RPMI7951 (cell line): ENCODE measurements around the gene GSTM2. TPM values are rescaled to one million over a fixed set of nuclear protein-coding genes. Genes with fewer than 3 reads are reported as not detected.
A peak's percentile ranks its signal among the peaks of the same experiment; 100 is the strongest.

Experiments
- DNase-seq: peaks from one replicate; pipeline ENCODE4 v3.0.0-alpha.2; 2012; ENCODE audit warnings: low read depth
- total RNA-seq: library from RNA; depleted of rRNA; stranded (reverse); fragments of >200 nt; shearing (Covaris generic); gene quantifications from 2 replicates; pipeline ENCODE4 v1.2.3, GENCODE V29; 2014; rRNA removed

GSTM2 gene
- total RNA-seq, 1 experiment from 2014 or later, result 17.5 TPM

- DNase-seq, result no peak
Measured at GRCh38 chr1:109714661-109715372, 47.0 kb downstream of the GSTM2 start.

DNA sequence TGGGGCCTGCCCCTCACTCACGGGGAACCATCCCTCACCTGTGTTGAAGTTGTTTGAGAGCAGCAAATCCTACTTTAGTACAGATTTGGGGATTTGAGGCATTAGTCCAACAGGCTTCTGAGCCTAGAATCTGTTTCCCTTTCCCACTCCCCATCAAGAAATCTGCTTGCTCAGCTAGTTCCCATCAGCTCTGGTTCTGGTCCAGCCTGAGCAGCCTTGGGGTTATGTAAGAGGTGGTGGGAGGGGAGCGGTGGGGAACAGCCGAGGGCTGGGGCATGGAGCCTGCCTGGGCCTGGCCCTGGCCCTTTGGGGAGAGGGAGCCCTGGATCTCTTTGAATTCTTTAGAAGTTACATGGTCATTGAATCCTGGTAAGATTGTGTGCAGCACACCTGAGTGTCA, 48.3 kb downstream of the GSTM2 start:
- DNase-seq, result no peak

DNA sequence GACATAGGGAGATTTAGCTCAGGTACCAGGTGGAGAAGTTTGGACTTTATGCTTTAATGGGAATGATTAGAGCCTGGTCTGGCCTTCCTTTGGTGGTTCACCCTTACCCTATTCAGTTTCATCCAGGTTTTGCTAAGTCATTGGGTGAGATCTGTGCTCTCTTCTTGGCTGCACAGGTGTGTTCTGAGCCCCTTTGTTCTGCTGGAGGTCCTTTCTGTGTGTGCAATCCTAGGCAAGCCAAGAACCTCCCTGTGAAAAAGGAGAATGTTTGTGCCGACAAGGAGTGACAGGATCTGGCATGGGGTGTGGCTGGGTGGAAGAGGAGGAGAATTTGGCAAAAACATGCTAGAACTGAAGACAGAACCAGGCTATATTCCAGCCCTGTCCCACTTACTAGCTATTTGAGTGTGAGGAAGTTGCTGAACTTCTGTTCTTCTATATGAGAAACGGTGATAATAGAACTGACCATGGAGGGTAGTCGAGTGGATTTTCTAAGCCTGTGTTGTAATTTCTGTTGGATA, 48.8 kb downstream of the GSTM2 start:
- DNase-seq, result no peak

DNA sequence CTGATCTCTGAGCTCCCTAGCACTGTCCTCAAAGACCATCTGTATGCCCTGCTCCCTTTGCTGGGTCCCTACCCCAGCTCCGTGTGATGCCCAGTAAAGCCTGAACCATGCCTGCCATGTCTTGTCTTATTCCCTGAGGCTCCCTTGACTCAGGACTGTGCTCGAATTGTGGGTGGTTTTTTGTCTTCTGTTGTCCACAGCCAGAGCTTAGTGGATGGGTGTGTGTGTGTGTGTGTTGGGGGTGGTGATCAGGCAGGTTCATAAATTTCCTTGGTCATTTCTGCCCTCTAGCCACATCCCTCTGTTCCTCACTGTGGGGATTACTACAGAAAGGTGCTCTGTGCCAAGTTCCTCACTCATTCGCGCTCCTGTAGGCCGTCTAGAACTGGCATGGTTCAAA, 49.9 kb downstream of the GSTM2 start:
- DNase-seq, result no peak

GRCh38 chr1:109718495-109718894, 50.6 kb downstream of the GSTM2 start:
- DNase-seq, result peak; percentile 39

DNA sequence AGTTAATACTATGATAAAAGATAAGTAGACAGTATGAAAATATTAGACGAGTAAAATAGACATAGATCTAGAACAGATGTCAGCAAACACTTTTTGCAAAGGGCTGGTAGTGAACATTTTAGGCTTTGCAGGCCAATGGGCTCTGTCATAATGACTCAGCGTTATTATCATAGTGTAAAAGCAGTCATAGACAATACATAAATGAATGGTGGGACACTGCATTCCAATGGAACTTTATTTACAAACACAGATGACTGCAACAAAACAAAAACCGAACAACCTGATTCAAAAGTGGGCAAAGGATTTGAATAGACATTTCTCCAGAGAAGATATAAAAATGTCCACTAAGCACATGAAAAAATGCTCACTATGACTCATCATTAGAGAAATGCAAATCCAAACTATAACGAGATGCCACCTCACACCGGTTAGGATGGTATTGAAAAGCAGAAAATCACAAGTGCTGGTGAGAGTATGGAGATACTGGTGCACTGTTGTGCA, 51.5 kb downstream of the GSTM2 start:
- DNase-seq, result peak; percentile 59

GRCh38 chr1:109721042-109721441, 53.2 kb downstream of the GSTM2 start:
- DNase-seq, result no peak

GRCh38 chr1:109721971-109722370, 54.1 kb downstream of the GSTM2 start:
- no peak for DNase-seq

- DNase-seq, result no peak
Measured at GRCh38 chr1:109722908-109723691, 55.2 kb downstream of the GSTM2 start.

Other genes with a start within 250 kb of the GSTM2 start
- 99.8 and 126 TPM in 2 replicates for gene PSMA5, start 241.6 kb upstream of the GSTM2 start, total RNA-seq
- gene SYPL2, start 201.5 kb upstream of the GSTM2 start, total RNA-seq, result 0.96 and 1.6 TPM in 2 replicates
- 2.2 and 3.0 TPM in 2 replicates for gene ATXN7L2, start 184.2 kb upstream of the GSTM2 start, total RNA-seq
- gene CYB561D1, start 174.0 kb upstream of the GSTM2 start, total RNA-seq, result 4.0 and 4.8 TPM in 2 replicates
- 2.5 and 3.4 TPM in 2 replicates for gene AMIGO1, start 158.3 kb upstream of the GSTM2 start, total RNA-seq
- gene GPR61, start 128.2 kb upstream of the GSTM2 start, total RNA-seq, result under 0.01 and 0.20 TPM in 2 replicates
- 17.3 and 20.2 TPM in 2 replicates for gene GNAI3, start 119.4 kb upstream of the GSTM2 start, total RNA-seq
- 0.29 TPM in 1 of 2 replicates, not detected in the other for gene GNAT2, start 48.4 kb upstream of the GSTM2 start, total RNA-seq
- gene AMPD2, start 48.2 kb upstream of the GSTM2 start, total RNA-seq, result 48.5 and 60.4 TPM in 2 replicates
- gene GSTM4, start 12.0 kb upstream of the GSTM2 start, total RNA-seq, result 30.6 and 34.5 TPM in 2 replicates
- gene GSTM1, start 19.8 kb downstream of the GSTM2 start, total RNA-seq, result 0.12 TPM in 1 of 2 replicates, not detected in the other
- gene GSTM5, start 44.2 kb downstream of the GSTM2 start, total RNA-seq, result 0.48 TPM in 1 of 2 replicates, not detected in the other
- gene GSTM3, start 73.0 kb downstream of the GSTM2 start, total RNA-seq, result 229 and 247 TPM in 2 replicates
- gene EPS8L3, start 95.9 kb downstream of the GSTM2 start, total RNA-seq, result not detected in 2 replicates
- 35.4 and 51.5 TPM in 2 replicates for gene CSF1, start 242.8 kb downstream of the GSTM2 start, total RNA-seq